Measurements from ENCODE around the gene DNASE1.
A peak's percentile ranks its signal among the peaks of the same experiment; 100 is the strongest.

The DNASE1 gene

GRCh38 chr16:3645504-3646347 lies 8.8 kb upstream of the DNASE1 start:
- Histone ChIP-seq H4K20me1 (peaks cover 0 to 36% (median 0%) of the 10 kb centered on the region in 11 experiments; a peak in 7 of 22 replicates), H3K9ac (peak overlapping the region in 10 of 11 experiments; percentile 11 to 72 (median 42); a peak in 16 of 22 replicates), H3K4me2 (peak overlapping the region; percentile 52 to 95 (median 83)), H3K9me3 (replicated peaks in 1 of 11) (no peaks in the 10 kb centered on the region), H3K27ac (peak overlapping the region in 8 of 11 experiments; percentile 51 to 82 (median 67); a peak in 17 of 22 replicates), H3K36me3 (peaks cover 3 to 61% (median 19%) of the 10 kb centered on the region in 11 experiments; a peak in 21 of 22 replicates), H3K27me3 (no peaks in the 10 kb centered on the region), H3K4me3 (0 out of 20 replicates have a peak overlapping the region, but pooled peaks of 1 of the 10 experiments have one; percentile 13), H3K4me1 (peaks cover 37 to 59% (median 49%) of the 10 kb centered on the region in 10 experiments)
- TF ChIP-seq Cebpa-rat (IDR thresholded peaks at IDR 0.05), result peak in 5 of 11 experiments; percentile 12 to 93 (median 75); a peak in 7 of 22 replicates

- Histone ChIP-seq H3K36me3 (peaks cover 8 to 61% (median 19%) of the 10 kb centered on the region in 11 experiments), H3K27me3 (no peaks in the 10 kb centered on the region), H3K9me3 (replicated peaks in 1 of 11) (no peaks in the 10 kb centered on the region), H3K27ac (peak overlapping the region in 8 of 11 experiments; percentile 51 to 82 (median 67); a peak in 14 of 22 replicates), H4K20me1 (peaks cover 0 to 35% (median 0%) of the 10 kb centered on the region in 11 experiments; a peak in 7 of 22 replicates), H3K9ac (peak overlapping the region in 6 of 11 experiments; percentile 16 to 72 (median 70); a peak in 9 of 22 replicates), H3K4me1 (peaks cover 31 to 54% (median 45%) of the 10 kb centered on the region in 10 experiments), H3K4me2 (peak overlapping the region in 10 of 11 experiments; percentile 52 to 95 (median 83); a peak in 18 of 22 replicates), H3K4me3 (0 out of 20 replicates have a peak overlapping the region, but pooled peaks of 1 of the 10 experiments have one; percentile 13)
- no peak for TF ChIP-seq Cebpa-rat (IDR thresholded peaks at IDR 0.05)
Measured at GRCh38 chr16:3646348-3646920, 8.1 kb upstream of the DNASE1 start.

DNA sequence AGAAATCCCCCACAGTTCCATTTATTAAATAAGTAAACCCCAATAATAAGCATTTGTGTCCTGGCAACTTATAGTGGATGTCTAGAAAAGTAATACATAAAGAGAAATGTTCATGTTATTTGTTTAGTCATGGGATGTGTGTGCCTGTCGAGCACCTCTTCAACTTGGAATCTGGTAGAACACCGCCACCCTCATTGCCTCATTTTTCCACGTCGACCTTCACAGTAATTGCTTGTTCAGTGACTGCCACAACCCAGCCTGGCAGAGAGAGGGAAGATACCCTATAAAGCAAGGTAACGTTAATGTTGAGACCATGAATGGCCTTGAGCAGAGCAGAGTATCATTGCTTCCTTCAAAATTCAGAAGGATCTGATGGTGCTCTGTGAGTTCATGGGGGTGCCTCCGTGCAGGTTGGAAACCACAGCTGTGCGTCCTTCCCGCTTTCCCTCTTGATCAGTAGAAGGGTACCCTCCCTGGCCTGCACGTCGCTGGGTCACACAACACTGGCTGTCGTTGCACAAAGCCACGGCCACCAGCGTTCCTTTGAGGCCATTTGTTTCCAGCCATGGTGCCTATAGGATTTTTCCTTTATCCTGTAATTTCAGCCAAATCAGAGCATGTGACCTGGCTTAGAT lies 3.7 kb upstream of the DNASE1 start:
- Histone ChIP-seq H3K27ac (no peak overlapping the region), H3K9ac (0 out of 22 replicates have a peak overlapping the region, but pooled peaks of 1 of the 11 experiments have one; percentile 1), H3K4me2 (no peak overlapping the region), H3K4me3 (no peak overlapping the region), H3K27me3 (no peaks in the 10 kb centered on the region), H3K36me3 (peaks cover 36 to 76% (median 46%) of the 10 kb centered on the region in 11 experiments), H3K4me1 (peaks cover 3 to 18% (median 11%) of the 10 kb centered on the region in 10 experiments; a peak in 19 of 20 replicates), H4K20me1 (peaks cover 0 to 41% (median 0%) of the 10 kb centered on the region in 11 experiments; a peak in 4 of 22 replicates), H3K9me3 (replicated peaks in 1 of 11) (no peaks in the 10 kb centered on the region)
- TF ChIP-seq Cebpa-rat (IDR thresholded peaks at IDR 0.05), result no peak

GRCh38 chr16:3651461-3652372 lies 2.8 kb upstream of the DNASE1 start:
- H3K27me3 ChIP-seq, result no peaks in the 10 kb centered on the region
- H3K36me3 ChIP-seq, result peaks cover 44 to 85% (median 55%) of the 10 kb centered on the region in 11 experiments
- peaks cover 0 to 8% (median 2%) of the 10 kb centered on the region in 10 experiments; a peak in 12 of 20 replicates for H3K4me1 ChIP-seq
- no peak overlapping the region for H3K4me3 ChIP-seq
- no peaks in the 10 kb centered on the region for H3K9me3 ChIP-seq (replicated peaks in 1 of 11)
- no peak for TF ChIP-seq Cebpa-rat (IDR thresholded peaks at IDR 0.05)
- 0 out of 22 replicates have a peak overlapping the region, but pooled peaks of 1 of the 11 experiments have one; percentile 9 for H3K27ac ChIP-seq
- peak overlapping the region in 1 of 11 experiments; percentile 1; a peak in 2 of 22 replicates for H3K9ac ChIP-seq
- H4K20me1 ChIP-seq, result peaks cover 0 to 43% (median 0%) of the 10 kb centered on the region in 11 experiments; a peak in 5 of 22 replicates
- H3K4me2 ChIP-seq, result no peak overlapping the region

DNA sequence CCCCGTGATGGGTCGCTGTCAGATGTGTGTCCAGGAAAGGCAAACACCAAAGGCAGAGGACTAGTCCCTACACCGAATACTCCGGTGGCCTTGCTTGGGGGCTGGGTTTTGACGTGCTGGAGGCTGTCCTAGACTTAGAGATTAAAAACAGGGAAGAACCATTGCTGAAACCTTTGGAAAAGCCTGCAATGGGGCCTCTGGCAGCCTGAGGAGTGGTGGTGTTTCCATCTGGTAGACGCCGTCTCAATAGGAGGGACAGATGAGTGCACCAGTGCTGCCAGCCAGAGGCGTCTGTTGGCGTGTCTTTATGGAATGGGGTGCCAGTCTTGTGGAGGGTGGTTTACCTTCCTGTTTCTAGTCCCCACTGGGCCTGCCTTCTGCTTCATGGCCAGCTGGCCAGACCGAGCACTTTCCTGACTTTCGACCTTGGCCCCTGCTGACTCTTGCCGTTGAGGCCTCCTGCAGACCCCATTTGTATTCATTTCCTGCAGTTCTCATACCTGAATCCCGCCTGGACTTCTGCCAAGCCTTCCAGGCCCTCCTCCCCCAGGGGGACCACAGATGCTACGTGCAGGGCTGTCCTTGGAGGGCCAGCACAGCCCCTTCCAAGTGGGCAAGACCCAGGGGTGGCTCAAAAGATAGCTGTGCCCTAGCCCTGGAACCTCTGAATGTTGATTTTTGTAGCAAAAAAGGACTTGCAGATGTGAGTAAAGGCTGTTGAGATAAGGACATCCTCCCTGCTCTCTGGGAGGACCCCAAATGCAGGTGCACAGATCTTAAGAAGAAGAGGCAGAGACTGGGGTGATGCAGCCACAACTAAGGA lies 1.9 kb upstream of the DNASE1 start:
- no peak overlapping the region for H3K9ac ChIP-seq
- peaks cover 0 to 52% (median 0%) of the 10 kb centered on the region in 11 experiments; a peak in 5 of 22 replicates for H4K20me1 ChIP-seq
- H3K27ac ChIP-seq, result 0 out of 22 replicates have a peak overlapping the region, but pooled peaks of 1 of the 11 experiments have one; percentile 9
- H3K9me3 ChIP-seq (replicated peaks in 1 of 11), result no peaks in the 10 kb centered on the region
- no peak overlapping the region for H3K4me2 ChIP-seq
- H3K4me3 ChIP-seq, result no peak overlapping the region
- no peak for TF ChIP-seq Cebpa-rat (IDR thresholded peaks at IDR 0.05)
- peaks cover 53 to 87% (median 64%) of the 10 kb centered on the region in 11 experiments for H3K36me3 ChIP-seq
- H3K4me1 ChIP-seq, result no peaks in the 10 kb centered on the region
- H3K27me3 ChIP-seq, result no peaks in the 10 kb centered on the region

DNA sequence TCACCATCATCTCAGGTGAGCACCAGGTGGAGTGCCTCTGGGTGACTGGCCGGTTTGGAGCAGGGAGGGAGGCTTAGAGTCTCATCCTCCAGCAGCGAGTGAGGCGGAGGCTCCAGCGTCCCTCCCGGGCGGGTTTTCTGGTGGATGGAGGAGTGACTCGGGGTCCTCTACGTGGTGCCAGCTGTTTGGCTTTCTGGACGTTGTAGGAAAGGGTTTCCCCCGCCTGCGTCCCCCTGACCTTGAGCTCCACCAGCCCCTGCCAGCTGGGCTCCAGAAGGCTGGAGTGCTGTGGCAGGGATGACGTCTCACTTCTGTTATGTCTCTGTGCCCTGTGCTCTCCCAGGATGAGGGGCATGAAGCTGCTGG lies 522 bp downstream of the DNASE1 start:
- no peak for TF ChIP-seq Cebpa-rat (IDR thresholded peaks at IDR 0.05)
- H3K27me3 ChIP-seq, result no peaks in the 10 kb centered on the region
- H3K4me2 ChIP-seq, result no peak overlapping the region
- H3K4me1 ChIP-seq, result peaks cover 0 to 10% (median 7%) of the 10 kb centered on the region in 10 experiments; a peak in 11 of 20 replicates
- H3K27ac ChIP-seq, result no peak overlapping the region
- no peaks in the 10 kb centered on the region for H3K9me3 ChIP-seq (replicated peaks in 1 of 11)
- H3K4me3 ChIP-seq, result no peak overlapping the region
- H4K20me1 ChIP-seq, result peaks cover 0 to 74% (median 10%) of the 10 kb centered on the region in 11 experiments; a peak in 12 of 22 replicates
- no peak overlapping the region for H3K9ac ChIP-seq
- H3K36me3 ChIP-seq, result peaks cover 76 to 97% (median 85%) of the 10 kb centered on the region in 11 experiments
